ENCODE measurements around the gene DNAJC30. TPM values are rescaled to one million over a fixed set of nuclear protein-coding genes. Genes with fewer than 3 reads are reported as not detected.

DNAJC30 gene
- total and polyA plus RNA-seq, 2 donors (not counting 1 experiment from before 2014, with no cell fraction given) = 3.8 to 7.3 TPM

- DNase-seq (ENCODE audit: low read depth in 2 of 2) = no peak
- Histone ChIP-seq H3K4me1 (ENCODE audit: control insufficient read depth, extremely low read depth, insufficient read depth, low read length) (no peaks in the 10 kb centered on the region), H3K79me2 (ENCODE audit: control insufficient read depth, insufficient read depth, low read length) (no peaks in the 10 kb centered on the region), H4K20me1 (ENCODE audit: control insufficient read depth, extremely low read depth, insufficient read depth, low read length) (no peaks in the 10 kb centered on the region), H3K4me3 (replicated peaks in 1 of 4; ENCODE audit: control extremely low read depth in 1 of 4, insufficient read depth in 1 of 4, low read depth in 3 of 4, low read length in 4 of 4) (no peak overlapping the region), H3K27me3 (ENCODE audit: control insufficient read depth, insufficient read depth, low read length) (no peaks in the 10 kb centered on the region), H3K36me3 (ENCODE audit: control insufficient read depth, insufficient read depth, low read length) (no peaks in the 10 kb centered on the region), H2AFZ (ENCODE audit: low read length) (no peak overlapping the region), H3K4me2 (ENCODE audit: extremely low read depth, insufficient read depth, low read length) (no peak overlapping the region), H3K9ac (ENCODE audit: insufficient read depth, low read length) (no peak overlapping the region), H3K9me3 (ENCODE audit: control insufficient read depth, insufficient read depth, low read depth, low read length) (no peaks in the 10 kb centered on the region), H3K27ac (ENCODE audit: insufficient read depth, low read length) (no peak overlapping the region)
- TF ChIP-seq EZH2 (IDR thresholded peaks at IDR 0.05; ENCODE audit: low read length, missing control alignments) = no peak
- TF ChIP-seq CTCF (conservative IDR thresholded peaks at IDR 0.05 in 1 of 2, IDR thresholded peaks at IDR 0.05 in 1 of 2; ENCODE audit: low read depth in 1 of 2, low read length in 2 of 2) = no peak
Measured at GRCh38 chr7:73669858-73670385, 13.3 kb downstream of the DNAJC30 start.

GRCh38 chr7:73669288-73669701, 14.0 kb downstream of the DNAJC30 start:
- Histone ChIP-seq H3K4me1 (ENCODE audit: control insufficient read depth, extremely low read depth, insufficient read depth, low read length) (no peaks in the 10 kb centered on the region), H3K79me2 (ENCODE audit: control insufficient read depth, insufficient read depth, low read length) (no peaks in the 10 kb centered on the region), H3K4me3 (replicated peaks in 1 of 4; ENCODE audit: control extremely low read depth in 1 of 4, insufficient read depth in 1 of 4, low read depth in 3 of 4, low read length in 4 of 4) (peak overlapping the region in 1 of 4 experiments; percentile 76), H3K27ac (ENCODE audit: insufficient read depth, low read length) (no peak overlapping the region), H2AFZ (ENCODE audit: low read length) (no peak overlapping the region), H3K4me2 (ENCODE audit: extremely low read depth, insufficient read depth, low read length) (no peak overlapping the region), H3K27me3 (ENCODE audit: control insufficient read depth, insufficient read depth, low read length) (no peaks in the 10 kb centered on the region), H3K9me3 (ENCODE audit: control insufficient read depth, insufficient read depth, low read depth, low read length) (no peaks in the 10 kb centered on the region), H3K9ac (ENCODE audit: insufficient read depth, low read length) (no peak overlapping the region), H3K36me3 (ENCODE audit: control insufficient read depth, insufficient read depth, low read length) (no peaks in the 10 kb centered on the region), H4K20me1 (ENCODE audit: control insufficient read depth, extremely low read depth, insufficient read depth, low read length) (no peaks in the 10 kb centered on the region)
- no peak for DNase-seq (ENCODE audit: low read depth in 2 of 2)
- TF ChIP-seq CTCF (conservative IDR thresholded peaks at IDR 0.05 in 1 of 2, IDR thresholded peaks at IDR 0.05 in 1 of 2; ENCODE audit: low read depth in 1 of 2, low read length in 2 of 2) (no peak), EZH2 (IDR thresholded peaks at IDR 0.05; ENCODE audit: low read length, missing control alignments) (no peak)

GRCh38 chr7:73668886-73669230, 14.4 kb downstream of the DNAJC30 start:
- no peaks in the 10 kb centered on the region for H3K4me1 ChIP-seq (ENCODE audit: control insufficient read depth, extremely low read depth, insufficient read depth, low read length)
- no peak overlapping the region for H3K9ac ChIP-seq (ENCODE audit: insufficient read depth, low read length)
- peak overlapping the region; percentile 61 for H3K4me2 ChIP-seq (ENCODE audit: extremely low read depth, insufficient read depth, low read length)
- no peak overlapping the region for H3K27ac ChIP-seq (ENCODE audit: insufficient read depth, low read length)
- peak overlapping the region; percentile 36 to 76 (median 54) for H3K4me3 ChIP-seq (replicated peaks in 1 of 4; ENCODE audit: control extremely low read depth in 1 of 4, insufficient read depth in 1 of 4, low read depth in 3 of 4, low read length in 4 of 4)
- no peak for TF ChIP-seq EZH2 (IDR thresholded peaks at IDR 0.05; ENCODE audit: low read length, missing control alignments)
- TF ChIP-seq CTCF (conservative IDR thresholded peaks at IDR 0.05 in 1 of 2, IDR thresholded peaks at IDR 0.05 in 1 of 2; ENCODE audit: low read depth in 1 of 2, low read length in 2 of 2) = no peak
- no peaks in the 10 kb centered on the region for H3K79me2 ChIP-seq (ENCODE audit: control insufficient read depth, insufficient read depth, low read length)
- no peaks in the 10 kb centered on the region for H3K9me3 ChIP-seq (ENCODE audit: control insufficient read depth, insufficient read depth, low read depth, low read length)
- no peak overlapping the region for H2AFZ ChIP-seq (ENCODE audit: low read length)
- H3K27me3 ChIP-seq (ENCODE audit: control insufficient read depth, insufficient read depth, low read length) = no peaks in the 10 kb centered on the region
- DNase-seq (ENCODE audit: low read depth in 2 of 2) = no peak
- H4K20me1 ChIP-seq (ENCODE audit: control insufficient read depth, extremely low read depth, insufficient read depth, low read length) = no peaks in the 10 kb centered on the region
- no peaks in the 10 kb centered on the region for H3K36me3 ChIP-seq (ENCODE audit: control insufficient read depth, insufficient read depth, low read length)
